ENCODE results near the gene ZNF333. TPM values are rescaled to one million over a fixed set of nuclear protein-coding genes. Genes with fewer than 3 reads are reported as not detected.

Gene ZNF333
- polyA plus RNA-seq, 1 of the 3 experiments (the other 2 are of a cell fraction), result 15.2 TPM

DNA sequence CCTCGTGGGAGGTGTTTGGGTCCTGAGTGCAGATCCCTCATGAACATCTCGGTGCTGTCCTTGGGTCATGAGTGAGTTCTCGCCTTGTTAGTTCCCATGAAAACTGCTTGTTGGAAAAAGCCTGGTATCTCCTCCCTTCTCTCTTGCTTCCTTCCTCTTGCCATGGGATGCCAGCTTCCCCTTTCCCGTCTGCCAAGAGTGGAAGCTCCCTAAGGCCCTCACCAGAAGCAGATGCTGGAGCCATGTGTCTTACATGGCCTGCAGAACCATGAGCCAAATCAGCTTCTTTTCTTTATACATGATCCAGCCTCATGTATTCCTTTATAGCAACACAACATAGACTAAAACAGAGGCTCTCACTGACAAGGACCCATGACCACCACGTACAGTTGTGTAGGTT is 80.3 kb downstream of the ZNF333 start:
- POLR2A ChIA-PET, result no interaction called here
- CTCF ChIA-PET, result no interaction called here
- WGBS (ENCODE audit: low lambda C conversion rate), result 9% methylated on average over 5 of the region's 5 CpGs

More for the DNA sequence above, 80.3 kb downstream of the ZNF333 start:
- no peak overlapping the region for H3K9ac ChIP-seq
- no peaks in the 10 kb centered on the region for H3F3A ChIP-seq (replicated peaks; ENCODE audit: insufficient read depth)
- H4K20me1 ChIP-seq (ENCODE audit: insufficient read depth), result no peaks in the 10 kb centered on the region
- no peaks in the 10 kb centered on the region for H3K4me1 ChIP-seq (ENCODE audit: control insufficient read depth in 1 of 2, insufficient read depth in 2 of 2, low read depth in 1 of 2, low read length in 1 of 2)
- no peak overlapping the region for H3K27ac ChIP-seq (ENCODE audit: low read depth in 2 of 2, low read length in 1 of 2)
- no peaks in the 10 kb centered on the region for H3K79me2 ChIP-seq (ENCODE audit: insufficient read depth)
- H3K4me2 ChIP-seq, result no peak overlapping the region
- no peak overlapping the region for H3K4me3 ChIP-seq (ENCODE audit: low read depth in 2 of 2, low read length in 1 of 2)
- no peaks in the 10 kb centered on the region for H3K9me2 ChIP-seq
- DNase-seq, result no peak
- peaks cover 15% of the 10 kb centered on the region; the same call in 1 of the 2 replicates for H3K27me3 ChIP-seq (ENCODE audit: insufficient read depth)
- TF ChIP-seq, protein P1, sequence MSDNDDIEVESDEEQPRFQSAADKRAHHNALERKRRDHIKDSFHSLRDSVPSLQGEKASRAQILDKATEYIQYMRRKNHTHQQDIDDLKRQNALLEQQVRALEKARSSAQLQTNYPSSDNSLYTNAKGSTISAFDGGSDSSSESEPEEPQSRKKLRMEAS (IDR thresholded peaks at IDR 0.05; ENCODE audit: low read depth), result no peak
- TF ChIP-seq FOXJ3 (CRISPR knock-in tag; IDR thresholded peaks at IDR 0.05), result no peak
- TF ChIP-seq TCF12 (IDR thresholded peaks at IDR 0.05), result no peak
- TF ChIP-seq, protein P2, sequence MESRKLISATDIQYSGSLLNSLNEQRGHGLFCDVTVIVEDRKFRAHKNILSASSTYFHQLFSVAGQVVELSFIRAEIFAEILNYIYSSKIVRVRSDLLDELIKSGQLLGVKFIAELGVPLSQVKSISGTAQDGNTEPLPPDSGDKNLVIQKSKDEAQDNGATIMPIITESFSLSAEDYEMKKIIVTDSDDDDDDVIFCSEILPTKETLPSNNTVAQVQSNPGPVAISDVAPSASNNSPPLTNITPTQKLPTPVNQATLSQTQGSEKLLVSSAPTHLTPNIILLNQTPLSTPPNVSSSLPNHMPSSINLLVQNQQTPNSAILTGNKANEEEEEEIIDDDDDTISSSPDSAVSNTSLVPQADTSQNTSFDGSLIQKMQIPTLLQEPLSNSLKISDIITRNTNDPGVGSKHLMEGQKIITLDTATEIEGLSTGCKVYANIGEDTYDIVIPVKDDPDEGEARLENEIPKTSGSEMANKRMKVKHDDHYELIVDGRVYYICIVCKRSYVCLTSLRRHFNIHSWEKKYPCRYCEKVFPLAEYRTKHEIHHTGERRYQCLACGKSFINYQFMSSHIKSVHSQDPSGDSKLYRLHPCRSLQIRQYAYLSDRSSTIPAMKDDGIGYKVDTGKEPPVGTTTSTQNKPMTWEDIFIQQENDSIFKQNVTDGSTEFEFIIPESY (IDR thresholded peaks at IDR 0.05; ENCODE audit: borderline replicate concordance, low read depth), result no peak
- TF ChIP-seq EZH2phosphoT487 (IDR thresholded peaks at IDR 0.05; ENCODE audit: borderline replicate concordance, low read depth), result no peak
- TF ChIP-seq CHD2 (IDR thresholded peaks at IDR 0.05; ENCODE audit: low read length, partially characterized antibody), result no peak
- TF ChIP-seq POLR2AphosphoS5 (IDR thresholded peaks at IDR 0.05; ENCODE audit: low read depth, low read length), result no peak
- TF ChIP-seq JUND (IDR thresholded peaks at IDR 0.05), result no peak
- TF ChIP-seq SIN3A (IDR thresholded peaks at IDR 0.05; ENCODE audit: borderline replicate concordance, low read depth, low read length), result no peak
- TF ChIP-seq TAF1 (IDR thresholded peaks at IDR 0.05; ENCODE audit: borderline replicate concordance, low read depth, low read length), result no peak
- TF ChIP-seq SMC3 (IDR thresholded peaks at IDR 0.05; ENCODE audit: low read depth, low read length), result no peak
- TF ChIP-seq, protein P3, sequence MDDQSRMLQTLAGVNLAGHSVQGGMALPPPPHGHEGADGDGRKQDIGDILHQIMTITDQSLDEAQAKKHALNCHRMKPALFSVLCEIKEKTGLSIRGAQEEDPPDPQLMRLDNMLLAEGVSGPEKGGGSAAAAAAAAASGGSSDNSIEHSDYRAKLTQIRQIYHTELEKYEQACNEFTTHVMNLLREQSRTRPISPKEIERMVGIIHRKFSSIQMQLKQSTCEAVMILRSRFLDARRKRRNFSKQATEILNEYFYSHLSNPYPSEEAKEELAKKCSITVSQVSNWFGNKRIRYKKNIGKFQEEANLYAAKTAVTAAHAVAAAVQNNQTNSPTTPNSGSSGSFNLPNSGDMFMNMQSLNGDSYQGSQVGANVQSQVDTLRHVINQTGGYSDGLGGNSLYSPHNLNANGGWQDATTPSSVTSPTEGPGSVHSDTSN (IDR thresholded peaks at IDR 0.05), result no peak
- TF ChIP-seq NFIC (IDR thresholded peaks at IDR 0.05; ENCODE audit: borderline replicate concordance), result no peak
- no peak for TF ChIP-seq RAD21 (IDR thresholded peaks at IDR 0.05; ENCODE audit: low read length)
- TF ChIP-seq GATA2 (CRISPR knock-in tag; IDR thresholded peaks at IDR 0.05), result no peak
- no peak for TF ChIP-seq TEAD4 (IDR thresholded peaks at IDR 0.05; ENCODE audit: borderline replicate concordance, insufficient read depth)
- TF ChIP-seq, protein P4, sequence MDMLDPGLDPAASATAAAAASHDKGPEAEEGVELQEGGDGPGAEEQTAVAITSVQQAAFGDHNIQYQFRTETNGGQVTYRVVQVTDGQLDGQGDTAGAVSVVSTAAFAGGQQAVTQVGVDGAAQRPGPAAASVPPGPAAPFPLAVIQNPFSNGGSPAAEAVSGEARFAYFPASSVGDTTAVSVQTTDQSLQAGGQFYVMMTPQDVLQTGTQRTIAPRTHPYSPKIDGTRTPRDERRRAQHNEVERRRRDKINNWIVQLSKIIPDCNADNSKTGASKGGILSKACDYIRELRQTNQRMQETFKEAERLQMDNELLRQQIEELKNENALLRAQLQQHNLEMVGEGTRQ (IDR thresholded peaks at IDR 0.05; ENCODE audit: borderline replicate concordance, low read depth, low read length), result no peak
- no peak for TF ChIP-seq GABPA (IDR thresholded peaks at IDR 0.05; ENCODE audit: low read depth)
- H3K9me3 ChIP-seq, result no peaks in the 10 kb centered on the region
- H2AFZ ChIP-seq (ENCODE audit: low read depth), result no peak overlapping the region
- no peaks in the 10 kb centered on the region for H3K36me3 ChIP-seq (replicated peaks in 1 of 2; ENCODE audit: control insufficient read depth in 1 of 2, insufficient read depth in 2 of 2, low read length in 1 of 2)
